Ascending aorta (tissue), 2 donors: ENCODE results near the gene TDRD12. TPM values are rescaled to one million over a fixed set of nuclear protein-coding genes. Genes with fewer than 3 reads are reported as not detected.

ENCODE experiments used
- DNase-seq, 2 donors: peaks; one replicate each; pipeline ENCODE4 v3.0.0-alpha.2; 2019; ENCODE audit warnings: low spot score in 2 of 2
- H3K27ac ChIP-seq, 2 donors: fragments of 200-600 bp; sonication (generic); one replicate each; pipeline ENCODE4 v1.5.1; 2016 to 2017; ENCODE audit warnings: mild to moderate bottlenecking in 1 of 2
- H3K27me3 ChIP-seq: fragments of 200-600 bp; sonication (generic); one replicate; pipeline ENCODE4 v1.5.1; 2017
- H3K36me3 ChIP-seq, 2 donors: fragments of 200-600 bp; sonication (generic); one replicate each; pipeline ENCODE4 v1.5.1; 2016
- H3K4me1 ChIP-seq, 2 donors: fragments of 200-600 bp; sonication (generic); one replicate each; pipeline ENCODE4 v1.5.1; 2016 to 2017; ENCODE audit warnings: mild to moderate bottlenecking in 1 of 2
- H3K4me3 ChIP-seq, 2 donors: fragments of 200-600 bp; sonication (generic); one replicate each; pipeline ENCODE4 v1.5.1; 2016 to 2017; ENCODE audit warnings: mild to moderate bottlenecking in 1 of 2
- H3K9me3 ChIP-seq, 2 donors: fragments of 200-600 bp; sonication (generic); one replicate each; pipeline ENCODE4 v1.5.1; 2016
- CTCF ChIP-seq, 3 experiments: fragments of 200-600 bp in 2 of 3; fragments of 450-650 bp in 1 of 3; sonication (generic) in 2 of 3; IDR thresholded peaks; one replicate each; pipeline ENCODE4 v1.5.1; 2016 to 2019; ENCODE audit warnings: antibody characterized with exemption in 3 of 3, mild to moderate bottlenecking in 1 of 3, moderate library complexity in 1 of 3
- intact Hi-C: fragments of 100-400 bp; cut with DNase I; formaldehyde crosslinking; loops from one replicate; pipeline ENCODE4 v1.15.1; 2023
- total RNA-seq: library from RNA; depleted of rRNA; stranded (reverse); fragments of >200 nt; gene quantifications from one replicate; pipeline ENCODE4 v1.1.0, GENCODE V29; 2016

Gene TDRD12
- total RNA-seq, 1 donor from 2014 or later: 0.11 TPM

DNA sequence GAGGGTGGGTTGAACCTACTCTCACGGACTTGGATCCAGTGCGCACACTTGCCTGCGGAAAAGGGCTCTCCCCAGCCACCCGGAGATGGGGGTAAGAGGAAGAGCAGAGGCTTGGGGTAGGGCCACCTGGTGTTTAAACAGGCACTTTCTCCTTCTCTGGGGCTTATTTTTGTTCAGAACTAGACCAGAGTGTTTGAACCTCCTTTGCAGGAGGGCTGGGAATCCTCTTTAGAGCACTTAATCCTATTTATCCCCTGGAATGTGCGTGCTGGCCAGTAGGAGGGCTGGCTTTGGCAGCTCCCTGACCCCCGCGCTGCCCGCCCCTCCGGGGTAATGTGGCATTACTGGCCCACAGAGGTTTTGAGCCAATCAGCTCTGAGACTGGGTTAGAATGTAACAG is 41.9 kb upstream of the TDRD12 start:
- Histone ChIP-seq H3K27ac (no peak overlapping the region), H3K4me1 (peaks cover 10 to 18% of the 10 kb centered on the region in 2 donors), H3K4me3 (no peak overlapping the region), H3K36me3 (no peaks in the 10 kb centered on the region), H3K27me3 (peaks cover 10% of the 10 kb centered on the region), H3K9me3 (no peaks in the 10 kb centered on the region)
- DNase-seq: no peak
- no peak for TF ChIP-seq CTCF (IDR thresholded peaks at IDR 0.05)
- intact Hi-C loops: loop anchor here (5.0 to 10.0 kb wide), 5 partner anchors 270 to 847 kb away; partner anchors contain the start of genes CEP89, DPY19L3, FAAP24 and PEPD

- no peak overlapping the region for H3K27ac ChIP-seq
- peaks cover 0 to 3% of the 10 kb centered on the region in 2 donors for H3K4me1 ChIP-seq
- no peak for TF ChIP-seq CTCF (IDR thresholded peaks at IDR 0.05)
- H3K36me3 ChIP-seq: no peaks in the 10 kb centered on the region
- H3K4me3 ChIP-seq: no peak overlapping the region
- H3K27me3 ChIP-seq: peaks cover 9% of the 10 kb centered on the region
- H3K9me3 ChIP-seq: no peaks in the 10 kb centered on the region
- DNase-seq: no peak
- intact Hi-C loops: no loop called here
These were observed 38.6 kb upstream of the TDRD12 start for GRCh38 chr19:32680986-32681385.

DNA sequence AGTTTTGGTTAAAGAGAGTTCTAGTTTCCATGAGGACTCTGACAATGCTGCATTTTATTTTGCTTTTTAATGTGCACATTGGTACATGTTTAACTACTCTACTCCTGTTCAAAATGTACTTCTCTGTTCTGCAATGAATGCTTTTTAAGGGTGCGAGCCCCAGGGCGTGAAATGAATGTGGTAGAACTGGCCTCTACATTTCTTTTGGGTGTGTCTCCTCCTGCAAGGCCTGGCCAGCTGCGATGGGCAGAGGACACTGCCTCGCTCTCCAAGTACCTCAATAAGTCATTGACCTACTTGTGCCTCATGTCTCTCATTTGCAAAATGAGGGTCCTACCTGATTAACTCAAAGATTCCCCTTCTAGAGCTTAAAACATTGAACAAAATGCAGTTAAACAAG is 37.2 kb upstream of the TDRD12 start:
- no peak for TF ChIP-seq CTCF (IDR thresholded peaks at IDR 0.05)
- Histone ChIP-seq H3K27me3 (no peaks in the 10 kb centered on the region), H3K4me3 (no peak overlapping the region), H3K9me3 (no peaks in the 10 kb centered on the region), H3K4me1 (no peaks in the 10 kb centered on the region), H3K27ac (no peak overlapping the region), H3K36me3 (no peaks in the 10 kb centered on the region)
- no peak for DNase-seq
- intact Hi-C loops: no loop called here

DNA sequence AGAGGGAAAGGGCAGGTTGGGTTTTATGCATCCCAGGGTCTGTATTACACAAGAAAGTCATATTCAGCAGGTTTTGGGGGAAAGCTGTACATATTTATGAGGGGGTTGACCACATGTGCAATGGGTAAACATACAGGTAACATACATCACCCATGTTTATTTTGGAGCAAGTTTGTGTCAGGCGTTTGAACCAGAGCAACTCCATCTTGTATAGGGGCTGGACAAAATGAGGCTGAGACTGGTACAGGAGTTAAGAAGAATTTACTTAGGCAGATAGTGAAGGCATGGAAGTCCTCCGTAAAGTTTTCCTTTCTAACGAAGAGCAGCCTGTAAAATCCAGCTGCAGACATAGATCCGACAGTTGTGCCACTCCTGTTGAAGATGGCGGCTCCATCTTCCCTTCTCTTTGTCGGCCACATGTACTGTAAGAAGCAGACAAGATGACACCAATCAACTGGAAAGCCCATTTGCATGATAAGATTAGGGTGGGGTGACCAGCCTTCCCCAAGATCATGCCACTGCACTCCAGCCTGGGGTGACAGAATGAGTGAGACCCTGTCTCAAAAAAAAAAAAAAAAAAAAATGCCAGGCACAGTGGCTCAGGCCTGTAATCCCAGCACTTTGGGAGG is 32.6 kb upstream of the TDRD12 start:
- Histone ChIP-seq H3K27ac (no peak overlapping the region), H3K4me1 (no peaks in the 10 kb centered on the region), H3K27me3 (no peaks in the 10 kb centered on the region), H3K36me3 (no peaks in the 10 kb centered on the region), H3K4me3 (no peak overlapping the region), H3K9me3 (no peaks in the 10 kb centered on the region)
- TF ChIP-seq CTCF (IDR thresholded peaks at IDR 0.05): no peak
- intact Hi-C loops: no loop called here
- DNase-seq: no peak

DNA sequence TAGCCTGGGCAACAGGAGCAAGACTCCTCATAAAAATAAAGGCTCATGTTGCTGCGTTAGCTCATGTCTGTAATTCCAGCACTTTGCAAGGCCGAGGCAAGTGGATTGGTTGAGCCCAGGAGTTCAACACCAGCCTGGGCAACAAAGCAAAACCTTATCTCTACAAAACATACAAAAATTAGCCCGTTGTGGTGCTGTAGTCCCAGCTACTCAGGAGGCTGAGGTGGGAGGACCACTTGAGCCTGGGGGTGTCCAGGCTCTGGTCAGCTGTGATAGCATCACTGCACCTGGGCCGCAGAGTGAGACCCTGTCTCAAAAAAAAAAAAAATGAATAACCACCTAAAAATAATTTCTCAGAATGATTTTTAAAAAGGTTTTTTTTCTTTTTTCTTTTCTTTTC is 31.9 kb upstream of the TDRD12 start:
- DNase-seq: no peak
- H3K27ac ChIP-seq: no peak overlapping the region
- no peaks in the 10 kb centered on the region for H3K36me3 ChIP-seq
- no peaks in the 10 kb centered on the region for H3K27me3 ChIP-seq
- no peak overlapping the region for H3K4me3 ChIP-seq
- peaks cover 3 to 4% of the 10 kb centered on the region in 2 donors for H3K4me1 ChIP-seq
- no peak for TF ChIP-seq CTCF (IDR thresholded peaks at IDR 0.05)
- intact Hi-C loops: no loop called here
- no peaks in the 10 kb centered on the region for H3K9me3 ChIP-seq

GRCh38 chr19:32688311-32688710 is 31.3 kb upstream of the TDRD12 start:
- Histone ChIP-seq H3K9me3 (no peaks in the 10 kb centered on the region), H3K4me3 (no peak overlapping the region), H3K36me3 (no peaks in the 10 kb centered on the region), H3K27ac (no peak overlapping the region), H3K4me1 (peaks cover 4 to 8% of the 10 kb centered on the region in 2 donors), H3K27me3 (no peaks in the 10 kb centered on the region)
- intact Hi-C loops: no loop called here
- no peak for TF ChIP-seq CTCF (IDR thresholded peaks at IDR 0.05)
- DNase-seq: no peak
